ENCODE measurements around the gene NDUFS2.

- no peak for TF ChIP-seq EP300 (IDR thresholded peaks at IDR 0.05)
- TF ChIP-seq, protein P1, sequence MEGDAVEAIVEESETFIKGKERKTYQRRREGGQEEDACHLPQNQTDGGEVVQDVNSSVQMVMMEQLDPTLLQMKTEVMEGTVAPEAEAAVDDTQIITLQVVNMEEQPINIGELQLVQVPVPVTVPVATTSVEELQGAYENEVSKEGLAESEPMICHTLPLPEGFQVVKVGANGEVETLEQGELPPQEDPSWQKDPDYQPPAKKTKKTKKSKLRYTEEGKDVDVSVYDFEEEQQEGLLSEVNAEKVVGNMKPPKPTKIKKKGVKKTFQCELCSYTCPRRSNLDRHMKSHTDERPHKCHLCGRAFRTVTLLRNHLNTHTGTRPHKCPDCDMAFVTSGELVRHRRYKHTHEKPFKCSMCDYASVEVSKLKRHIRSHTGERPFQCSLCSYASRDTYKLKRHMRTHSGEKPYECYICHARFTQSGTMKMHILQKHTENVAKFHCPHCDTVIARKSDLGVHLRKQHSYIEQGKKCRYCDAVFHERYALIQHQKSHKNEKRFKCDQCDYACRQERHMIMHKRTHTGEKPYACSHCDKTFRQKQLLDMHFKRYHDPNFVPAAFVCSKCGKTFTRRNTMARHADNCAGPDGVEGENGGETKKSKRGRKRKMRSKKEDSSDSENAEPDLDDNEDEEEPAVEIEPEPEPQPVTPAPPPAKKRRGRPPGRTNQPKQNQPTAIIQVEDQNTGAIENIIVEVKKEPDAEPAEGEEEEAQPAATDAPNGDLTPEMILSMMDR (IDR thresholded peaks at IDR 0.05) = no peak
- TF ChIP-seq POLR2A (IDR thresholded peaks at IDR 0.05) = no peak
Observed at GRCh38 chr1:161163793-161164192, 38.4 kb upstream of the NDUFS2 start.

Data from tibial nerve (tissue), 4 donors.